Gastrocnemius medialis (tissue), 4 donors: ENCODE data around the gene FAM83C.

Experiments used
- POLR2A ChIP-seq, 2 donors: fragments of 450-650 bp; IDR thresholded peaks; one replicate each; pipeline ENCODE4 v1.6.1; 2017; ENCODE audit warnings: antibody characterized with exemption in 2 of 2, mild to moderate bottlenecking in 2 of 2, moderate library complexity in 2 of 2
- TF ChIP-seq, protein P1 (sequence below), 5 experiments: fragments of 450-650 bp in 3 of 5; fragments of 200-600 bp in 2 of 5; sonication (generic) in 2 of 5; IDR thresholded peaks in 4 of 5; conservative IDR thresholded peaks in 1 of 5; 1 replicate in 4 of 5; 2 replicates in 1 of 5; pipeline ENCODE4 v1.5.1; 2016 to 2019; ENCODE audit warnings: antibody characterized with exemption in 5 of 5, mild to moderate bottlenecking in 3 of 5, moderate library complexity in 3 of 5

DNA sequence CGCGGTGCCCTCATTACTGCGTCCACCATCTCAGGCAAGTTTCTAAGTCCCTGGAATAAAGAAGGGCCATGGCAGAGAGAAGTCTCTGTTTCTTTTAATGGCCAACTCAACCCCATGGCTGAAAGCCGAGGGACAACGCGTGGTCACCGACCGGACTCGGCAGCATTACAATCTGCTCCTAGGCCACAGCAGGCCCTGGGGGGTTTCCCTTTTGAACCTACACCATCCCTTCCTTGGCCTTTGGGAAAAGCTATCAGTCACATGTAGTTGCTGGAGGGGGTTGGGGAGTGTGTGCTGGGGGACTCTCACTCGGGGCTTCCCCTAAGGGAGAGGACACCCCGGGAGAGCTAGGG is 11.1 kb upstream of the FAM83C start:
- TF ChIP-seq, protein P1, sequence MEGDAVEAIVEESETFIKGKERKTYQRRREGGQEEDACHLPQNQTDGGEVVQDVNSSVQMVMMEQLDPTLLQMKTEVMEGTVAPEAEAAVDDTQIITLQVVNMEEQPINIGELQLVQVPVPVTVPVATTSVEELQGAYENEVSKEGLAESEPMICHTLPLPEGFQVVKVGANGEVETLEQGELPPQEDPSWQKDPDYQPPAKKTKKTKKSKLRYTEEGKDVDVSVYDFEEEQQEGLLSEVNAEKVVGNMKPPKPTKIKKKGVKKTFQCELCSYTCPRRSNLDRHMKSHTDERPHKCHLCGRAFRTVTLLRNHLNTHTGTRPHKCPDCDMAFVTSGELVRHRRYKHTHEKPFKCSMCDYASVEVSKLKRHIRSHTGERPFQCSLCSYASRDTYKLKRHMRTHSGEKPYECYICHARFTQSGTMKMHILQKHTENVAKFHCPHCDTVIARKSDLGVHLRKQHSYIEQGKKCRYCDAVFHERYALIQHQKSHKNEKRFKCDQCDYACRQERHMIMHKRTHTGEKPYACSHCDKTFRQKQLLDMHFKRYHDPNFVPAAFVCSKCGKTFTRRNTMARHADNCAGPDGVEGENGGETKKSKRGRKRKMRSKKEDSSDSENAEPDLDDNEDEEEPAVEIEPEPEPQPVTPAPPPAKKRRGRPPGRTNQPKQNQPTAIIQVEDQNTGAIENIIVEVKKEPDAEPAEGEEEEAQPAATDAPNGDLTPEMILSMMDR (IDR thresholded peaks at IDR 0.05 in 4 of 5, conservative IDR thresholded peaks at IDR 0.05 in 1 of 5): no peak
- TF ChIP-seq POLR2A (IDR thresholded peaks at IDR 0.05): no peak
